HT-29 (cell line): ENCODE measurements around the gene POMGNT1. TPM values are rescaled to one million over a fixed set of nuclear protein-coding genes. Genes with fewer than 3 reads are reported as not detected.

Experiments used
- DNase-seq: peaks from one replicate; pipeline ENCODE4 v3.0.0-alpha.2; 2015; ENCODE audit warnings: low spot score
- small RNA-seq: library from RNA; depleted of rRNA; stranded (forward); fragments of <200 nt; gene quantifications from one replicate; pipeline ENCODE3, GENCODE V24; 2014
- total RNA-seq: library from RNA; depleted of rRNA; stranded (reverse); fragments of >200 nt; shearing (Covaris generic); gene quantifications from 2 replicates; pipeline ENCODE4 v1.2.3, GENCODE V29; 2014; rRNA removed

The POMGNT1 gene
- total RNA-seq, 1 experiment from 2014 or later: 53.5 TPM

- no peak for DNase-seq
Observed at GRCh38 chr1:46158312-46159281, 39.6 kb downstream of the POMGNT1 start.

GRCh38 chr1:46157916-46158311 is 40.3 kb downstream of the POMGNT1 start:
- no peak for DNase-seq

GRCh38 chr1:46153732-46154131 is 44.5 kb downstream of the POMGNT1 start:
- DNase-seq: no peak

GRCh38 chr1:46153228-46153627 is 45.0 kb downstream of the POMGNT1 start:
- DNase-seq: no peak

- no peak for DNase-seq
Observed at GRCh38 chr1:46152016-46152415, 46.2 kb downstream of the POMGNT1 start.

- DNase-seq: no peak
Observed at GRCh38 chr1:46150085-46150484, 48.1 kb downstream of the POMGNT1 start.

- no peak for DNase-seq
Observed at GRCh38 chr1:46148318-46148717, 49.9 kb downstream of the POMGNT1 start.

Small RNA genes within 50 kb of the gene (small RNA-seq; reads per million reads assigned to genes)
- gene AL672043.1: not detected

Other genes with a start within 250 kb of the POMGNT1 start
- gene PIK3R3, start 65.8 kb downstream of the POMGNT1 start, total RNA-seq: 7.7 and 8.4 TPM in 2 replicates
- gene TSPAN1, start 23.3 kb downstream of the POMGNT1 start, total RNA-seq: 162 and 165 TPM in 2 replicates
- gene P3R3URF, start 21.9 kb downstream of the POMGNT1 start, total RNA-seq: not detected in 2 replicates
- not detected in 2 replicates for gene LURAP1, start 4.9 kb upstream of the POMGNT1 start, total RNA-seq
- gene RAD54L, start 49.3 kb upstream of the POMGNT1 start, total RNA-seq: 22.0 and 32.5 TPM in 2 replicates
- gene LRRC41, start 105.2 kb upstream of the POMGNT1 start, total RNA-seq: 31.1 and 32.3 TPM in 2 replicates
- gene UQCRH, start 105.3 kb upstream of the POMGNT1 start, total RNA-seq: 412 and 429 TPM in 2 replicates
- gene NSUN4, start 142.4 kb upstream of the POMGNT1 start, total RNA-seq: 6.8 and 24.8 TPM in 2 replicates
- 53.2 and 62.9 TPM in 2 replicates for gene FAAH, start 195.9 kb upstream of the POMGNT1 start, total RNA-seq